ENCODE data around the gene MPZL3.

The MPZL3 gene

DNA sequence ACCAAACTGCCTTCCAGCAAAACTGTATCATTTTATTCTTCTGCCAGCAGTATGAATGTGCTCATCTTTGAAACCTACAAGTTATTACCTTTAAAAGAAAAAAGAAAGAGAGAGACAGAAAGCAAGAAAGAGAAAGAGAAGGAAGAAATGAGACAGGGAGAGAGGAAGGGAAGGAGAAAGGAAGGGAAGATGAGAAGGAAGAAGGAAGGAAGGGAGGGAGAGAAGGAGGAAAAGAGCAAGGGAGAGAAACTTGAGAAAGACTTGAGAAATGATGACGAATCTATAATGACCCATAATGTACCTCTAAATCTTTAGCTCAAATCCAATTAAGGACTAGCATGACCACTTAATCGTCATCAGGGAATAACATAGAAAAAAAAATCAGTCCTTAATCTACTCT, 16.0 kb downstream of the MPZL3 start:
- Histone ChIP-seq H3K79me2 (ENCODE audit: insufficient read depth, low read length) (no peaks in the 10 kb centered on the region), H3K4me1 (ENCODE audit: insufficient read depth, low read length) (no peaks in the 10 kb centered on the region), H2AFZ (ENCODE audit: low read depth, low read length) (no peak overlapping the region), H3K9ac (ENCODE audit: low read depth, low read length) (no peak overlapping the region), H3K27ac (ENCODE audit: low read length) (no peak overlapping the region), H4K20me1 (ENCODE audit: insufficient read depth, low read length) (no peaks in the 10 kb centered on the region), H3K4me2 (ENCODE audit: insufficient read depth, low read length) (no peak overlapping the region), H3K36me3 (ENCODE audit: insufficient read depth, low read length) (no peaks in the 10 kb centered on the region), H3K9me3 (ENCODE audit: insufficient read depth, low read length, severe bottlenecking) (no peaks in the 10 kb centered on the region), H3K27me3 (ENCODE audit: insufficient read depth, low read length, poor library complexity) (no peaks in the 10 kb centered on the region), H3K4me3 (ENCODE audit: low read depth in 1 of 2, low read length in 2 of 2) (no peak overlapping the region)
- TF ChIP-seq CTCF (IDR thresholded peaks at IDR 0.05; ENCODE audit: borderline replicate concordance, extremely low read depth, low read length, poor library complexity, severe bottlenecking): no peak
- no peak for TF ChIP-seq EZH2 (IDR thresholded peaks at IDR 0.05; ENCODE audit: borderline replicate concordance, low read depth, low read length, severe bottlenecking)
- no peak for ATAC-seq (ENCODE audit: insufficient read depth, low read depth)
- DNase-seq: no peak

GRCh38 chr11:118234833-118235232, 17.3 kb downstream of the MPZL3 start:
- Histone ChIP-seq H3K4me2 (ENCODE audit: insufficient read depth, low read length) (no peak overlapping the region), H2AFZ (ENCODE audit: low read depth, low read length) (no peak overlapping the region), H3K9me3 (ENCODE audit: insufficient read depth, low read length, severe bottlenecking) (no peaks in the 10 kb centered on the region), H3K27me3 (ENCODE audit: insufficient read depth, low read length, poor library complexity) (no peaks in the 10 kb centered on the region), H3K79me2 (ENCODE audit: insufficient read depth, low read length) (no peaks in the 10 kb centered on the region), H4K20me1 (ENCODE audit: insufficient read depth, low read length) (no peaks in the 10 kb centered on the region), H3K9ac (ENCODE audit: low read depth, low read length) (no peak overlapping the region), H3K4me3 (ENCODE audit: low read depth in 1 of 2, low read length in 2 of 2) (no peak overlapping the region), H3K36me3 (ENCODE audit: insufficient read depth, low read length) (no peaks in the 10 kb centered on the region), H3K27ac (ENCODE audit: low read length) (no peak overlapping the region), H3K4me1 (ENCODE audit: insufficient read depth, low read length) (no peaks in the 10 kb centered on the region)
- TF ChIP-seq EZH2 (IDR thresholded peaks at IDR 0.05; ENCODE audit: borderline replicate concordance, low read depth, low read length, severe bottlenecking) (no peak), CTCF (IDR thresholded peaks at IDR 0.05; ENCODE audit: borderline replicate concordance, extremely low read depth, low read length, poor library complexity, severe bottlenecking) (no peak)
- ATAC-seq (ENCODE audit: insufficient read depth, low read depth) (no peak), DNase-seq (no peak)

DNA sequence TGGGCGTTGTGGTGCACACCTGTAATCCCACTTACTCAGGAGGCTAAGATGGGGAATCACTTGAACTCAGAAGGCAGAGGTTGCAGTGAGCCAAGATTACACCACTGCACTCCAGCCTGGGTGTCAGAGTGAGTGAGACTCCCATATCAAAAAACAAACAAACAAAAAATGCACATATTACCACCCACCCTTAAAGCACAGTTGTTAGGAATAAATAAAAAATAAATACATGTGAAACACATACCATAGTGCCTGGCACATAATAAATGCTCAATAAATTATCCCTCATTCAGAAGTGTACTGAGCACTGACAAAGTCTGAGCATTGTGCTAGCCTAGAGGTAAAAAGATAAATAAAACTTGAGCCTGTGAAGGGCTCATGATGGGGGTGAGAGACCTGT, 18.3 kb downstream of the MPZL3 start:
- H3K9ac ChIP-seq (ENCODE audit: low read depth, low read length): no peak overlapping the region
- no peaks in the 10 kb centered on the region for H4K20me1 ChIP-seq (ENCODE audit: insufficient read depth, low read length)
- no peak overlapping the region for H3K4me3 ChIP-seq (ENCODE audit: low read depth in 1 of 2, low read length in 2 of 2)
- no peak overlapping the region for H3K27ac ChIP-seq (ENCODE audit: low read length)
- no peaks in the 10 kb centered on the region for H3K27me3 ChIP-seq (ENCODE audit: insufficient read depth, low read length, poor library complexity)
- no peaks in the 10 kb centered on the region for H3K79me2 ChIP-seq (ENCODE audit: insufficient read depth, low read length)
- no peak overlapping the region for H2AFZ ChIP-seq (ENCODE audit: low read depth, low read length)
- ATAC-seq (ENCODE audit: insufficient read depth, low read depth): no peak
- no peak overlapping the region for H3K4me2 ChIP-seq (ENCODE audit: insufficient read depth, low read length)
- no peak for TF ChIP-seq EZH2 (IDR thresholded peaks at IDR 0.05; ENCODE audit: borderline replicate concordance, low read depth, low read length, severe bottlenecking)
- no peak for TF ChIP-seq CTCF (IDR thresholded peaks at IDR 0.05; ENCODE audit: borderline replicate concordance, extremely low read depth, low read length, poor library complexity, severe bottlenecking)
- H3K36me3 ChIP-seq (ENCODE audit: insufficient read depth, low read length): no peaks in the 10 kb centered on the region
- DNase-seq: no peak
- H3K9me3 ChIP-seq (ENCODE audit: insufficient read depth, low read length, severe bottlenecking): no peaks in the 10 kb centered on the region
- H3K4me1 ChIP-seq (ENCODE audit: insufficient read depth, low read length): no peaks in the 10 kb centered on the region

DNA sequence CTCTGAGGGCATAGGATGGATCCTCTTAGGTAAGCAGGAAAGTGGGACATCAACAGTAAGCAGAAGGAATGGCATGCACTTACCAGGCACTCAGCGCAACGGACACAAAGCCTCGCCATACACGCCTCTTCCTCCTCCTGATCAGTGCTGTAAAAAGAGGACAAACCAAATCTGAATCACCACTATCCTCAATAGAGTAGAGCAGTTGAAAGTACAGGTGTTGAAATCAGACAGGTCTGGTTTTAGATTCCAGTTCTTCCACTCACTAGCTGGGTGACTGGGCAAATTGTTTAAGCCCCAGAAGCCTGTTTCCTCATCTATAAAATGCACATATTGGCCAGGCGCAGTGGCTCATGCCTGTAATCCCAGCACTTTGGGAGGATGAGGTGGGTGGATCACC, 18.8 kb downstream of the MPZL3 start:
- TF ChIP-seq EZH2 (IDR thresholded peaks at IDR 0.05; ENCODE audit: borderline replicate concordance, low read depth, low read length, severe bottlenecking) (no peak), CTCF (IDR thresholded peaks at IDR 0.05; ENCODE audit: borderline replicate concordance, extremely low read depth, low read length, poor library complexity, severe bottlenecking) (no peak)

More for the DNA sequence above, 18.8 kb downstream of the MPZL3 start:
- ATAC-seq (ENCODE audit: insufficient read depth, low read depth): no peak
- no peak overlapping the region for H3K4me2 ChIP-seq (ENCODE audit: insufficient read depth, low read length)
- H3K36me3 ChIP-seq (ENCODE audit: insufficient read depth, low read length): no peaks in the 10 kb centered on the region
- H3K9me3 ChIP-seq (ENCODE audit: insufficient read depth, low read length, severe bottlenecking): no peaks in the 10 kb centered on the region
- H3K4me3 ChIP-seq (ENCODE audit: low read depth in 1 of 2, low read length in 2 of 2): no peak overlapping the region
- H3K27ac ChIP-seq (ENCODE audit: low read length): no peak overlapping the region
- no peak overlapping the region for H2AFZ ChIP-seq (ENCODE audit: low read depth, low read length)
- no peaks in the 10 kb centered on the region for H4K20me1 ChIP-seq (ENCODE audit: insufficient read depth, low read length)
- H3K4me1 ChIP-seq (ENCODE audit: insufficient read depth, low read length): no peaks in the 10 kb centered on the region
- H3K9ac ChIP-seq (ENCODE audit: low read depth, low read length): no peak overlapping the region
- H3K27me3 ChIP-seq (ENCODE audit: insufficient read depth, low read length, poor library complexity): no peaks in the 10 kb centered on the region
- no peak for DNase-seq
- H3K79me2 ChIP-seq (ENCODE audit: insufficient read depth, low read length): no peaks in the 10 kb centered on the region

All from DND-41 (cell line).